ENCODE results near the gene OMP. TPM values are rescaled to one million over a fixed set of nuclear protein-coding genes. Genes with fewer than 3 reads are reported as not detected.
A peak's percentile ranks its signal among the peaks of the same experiment; 100 is the strongest.

Gene OMP
- total and polyA plus RNA-seq, 2 of the 13 experiments (the other 11 are each of a cell fraction or from before 2014, with no cell fraction given) = not detected

- peak; percentile 49; the same call in 1 of the 2 replicates for TF ChIP-seq SIN3A (IDR thresholded peaks at IDR 0.05; ENCODE audit: borderline replicate concordance, low read depth, low read length)
- peak; percentile 53; the same call in 1 of the 2 replicates for TF ChIP-seq HIVEP1 (CRISPR knock-in tag; IDR thresholded peaks at IDR 0.05)
- TF ChIP-seq, protein P1, sequence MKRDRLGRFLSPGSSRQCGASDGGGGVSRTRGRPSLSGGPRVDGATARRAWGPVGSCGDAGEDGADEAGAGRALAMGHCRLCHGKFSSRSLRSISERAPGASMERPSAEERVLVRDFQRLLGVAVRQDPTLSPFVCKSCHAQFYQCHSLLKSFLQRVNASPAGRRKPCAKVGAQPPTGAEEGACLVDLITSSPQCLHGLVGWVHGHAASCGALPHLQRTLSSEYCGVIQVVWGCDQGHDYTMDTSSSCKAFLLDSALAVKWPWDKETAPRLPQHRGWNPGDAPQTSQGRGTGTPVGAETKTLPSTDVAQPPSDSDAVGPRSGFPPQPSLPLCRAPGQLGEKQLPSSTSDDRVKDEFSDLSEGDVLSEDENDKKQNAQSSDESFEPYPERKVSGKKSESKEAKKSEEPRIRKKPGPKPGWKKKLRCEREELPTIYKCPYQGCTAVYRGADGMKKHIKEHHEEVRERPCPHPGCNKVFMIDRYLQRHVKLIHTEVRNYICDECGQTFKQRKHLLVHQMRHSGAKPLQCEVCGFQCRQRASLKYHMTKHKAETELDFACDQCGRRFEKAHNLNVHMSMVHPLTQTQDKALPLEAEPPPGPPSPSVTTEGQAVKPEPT (CRISPR knock-in tag; IDR thresholded peaks at IDR 0.05; ENCODE audit: low read depth) = no peak
- no peak for TF ChIP-seq CHD4 (IDR thresholded peaks at IDR 0.05; ENCODE audit: borderline replicate concordance, low read length)
- TF ChIP-seq PHF21A (CRISPR knock-in tag; IDR thresholded peaks at IDR 0.05) = peak; percentile 56
- TF ChIP-seq SALL1 (CRISPR knock-in tag; IDR thresholded peaks at IDR 0.05) = peak; percentile 37
- no peak for TF ChIP-seq MZF1 (CRISPR knock-in tag; IDR thresholded peaks at IDR 0.05; ENCODE audit: borderline replicate concordance)
- TF ChIP-seq RFX3 (CRISPR knock-in tag; IDR thresholded peaks at IDR 0.05) = no peak
- 0 out of 2 replicates have a peak, but pooled peaks have one; percentile 21 for TF ChIP-seq HBP1 (CRISPR knock-in tag; IDR thresholded peaks at IDR 0.05; ENCODE audit: low read depth)
- no peak for TF ChIP-seq MNT (IDR thresholded peaks at IDR 0.05)
- TF ChIP-seq YEATS2 (CRISPR knock-in tag; IDR thresholded peaks at IDR 0.05; ENCODE audit: borderline replicate concordance) = no peak
- TF ChIP-seq ERF (CRISPR knock-in tag; IDR thresholded peaks at IDR 0.05) = peak; percentile 66
- TF ChIP-seq, protein P2, sequence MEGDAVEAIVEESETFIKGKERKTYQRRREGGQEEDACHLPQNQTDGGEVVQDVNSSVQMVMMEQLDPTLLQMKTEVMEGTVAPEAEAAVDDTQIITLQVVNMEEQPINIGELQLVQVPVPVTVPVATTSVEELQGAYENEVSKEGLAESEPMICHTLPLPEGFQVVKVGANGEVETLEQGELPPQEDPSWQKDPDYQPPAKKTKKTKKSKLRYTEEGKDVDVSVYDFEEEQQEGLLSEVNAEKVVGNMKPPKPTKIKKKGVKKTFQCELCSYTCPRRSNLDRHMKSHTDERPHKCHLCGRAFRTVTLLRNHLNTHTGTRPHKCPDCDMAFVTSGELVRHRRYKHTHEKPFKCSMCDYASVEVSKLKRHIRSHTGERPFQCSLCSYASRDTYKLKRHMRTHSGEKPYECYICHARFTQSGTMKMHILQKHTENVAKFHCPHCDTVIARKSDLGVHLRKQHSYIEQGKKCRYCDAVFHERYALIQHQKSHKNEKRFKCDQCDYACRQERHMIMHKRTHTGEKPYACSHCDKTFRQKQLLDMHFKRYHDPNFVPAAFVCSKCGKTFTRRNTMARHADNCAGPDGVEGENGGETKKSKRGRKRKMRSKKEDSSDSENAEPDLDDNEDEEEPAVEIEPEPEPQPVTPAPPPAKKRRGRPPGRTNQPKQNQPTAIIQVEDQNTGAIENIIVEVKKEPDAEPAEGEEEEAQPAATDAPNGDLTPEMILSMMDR (CRISPR knock-in tag; IDR thresholded peaks at IDR 0.05) = peak; percentile 66
- TF ChIP-seq SSRP1 (CRISPR knock-in tag; IDR thresholded peaks at IDR 0.05) = no peak
- no peak for TF ChIP-seq ZNF605 (CRISPR knock-in tag; IDR thresholded peaks at IDR 0.05)
- peak; percentile 62; the same call in 1 of the 2 replicates for TF ChIP-seq ZFY (CRISPR knock-in tag; IDR thresholded peaks at IDR 0.05)
- no peak for TF ChIP-seq ZBTB49 (CRISPR knock-in tag; IDR thresholded peaks at IDR 0.05; ENCODE audit: borderline replicate concordance)
- TF ChIP-seq ZFX (CRISPR knock-in tag; IDR thresholded peaks at IDR 0.05; ENCODE audit: low read depth) = peak; percentile 85
- TF ChIP-seq NAIF1 (CRISPR knock-in tag; IDR thresholded peaks at IDR 0.05; ENCODE audit: borderline replicate concordance) = no peak
- peak; percentile 27; the same call in 1 of the 2 replicates for TF ChIP-seq DRAP1 (CRISPR knock-in tag; IDR thresholded peaks at IDR 0.05)
Observed at GRCh38 chr11:77066229-77067042, 36.2 kb upstream of the OMP start, which contains the start of gene CAPN5 (continued).

Measured in HepG2 (cell line).